ENCODE results near the gene SNX5.

Gene SNX5

GRCh38 chr20:17939622-17940223 is 28.9 kb downstream of the SNX5 start:
- DNase-seq, result no peak

GRCh38 chr20:17938871-17939619 is 29.5 kb downstream of the SNX5 start:
- DNase-seq, result peak; percentile 57

- DNase-seq, result no peak
Measured at GRCh38 chr20:17936761-17937732, 31.5 kb downstream of the SNX5 start.

- DNase-seq, result no peak
Measured at GRCh38 chr20:17936286-17936760, 32.3 kb downstream of the SNX5 start.

GRCh38 chr20:17935761-17936160 is 32.8 kb downstream of the SNX5 start:
- DNase-seq, result no peak

GRCh38 chr20:17935186-17935585 is 33.4 kb downstream of the SNX5 start:
- DNase-seq, result no peak

- no peak for DNase-seq
Measured at GRCh38 chr20:17934141-17934862, 34.3 kb downstream of the SNX5 start.

GRCh38 chr20:17933711-17934110 is 34.9 kb downstream of the SNX5 start:
- no peak for DNase-seq

- no peak for DNase-seq
Measured at GRCh38 chr20:17933121-17933520, 35.5 kb downstream of the SNX5 start.

GRCh38 chr20:17932396-17932795 is 36.2 kb downstream of the SNX5 start:
- no peak for DNase-seq

- DNase-seq, result no peak
Measured at GRCh38 chr20:17931513-17931912, 37.1 kb downstream of the SNX5 start.

- no peak for DNase-seq
Measured at GRCh38 chr20:17928633-17929311, 39.8 kb downstream of the SNX5 start.

GRCh38 chr20:17928211-17928611 is 40.4 kb downstream of the SNX5 start:
- no peak for DNase-seq

GRCh38 chr20:17925940-17926300 is 42.7 kb downstream of the SNX5 start:
- DNase-seq, result no peak

- no peak for DNase-seq
Measured at GRCh38 chr20:17925141-17925939, 43.3 kb downstream of the SNX5 start.

GRCh38 chr20:17921774-17922173 is 46.8 kb downstream of the SNX5 start:
- DNase-seq, result no peak

- DNase-seq, result no peak
Measured at GRCh38 chr20:17919149-17919548, 49.4 kb downstream of the SNX5 start.

- no peak for DNase-seq
Measured at GRCh38 chr20:17917832-17918618, 50.6 kb downstream of the SNX5 start.

- DNase-seq, result no peak
Measured at GRCh38 chr20:17916433-17916891, 52.1 kb downstream of the SNX5 start.

GRCh38 chr20:17914957-17915356 is 53.6 kb downstream of the SNX5 start:
- DNase-seq, result no peak

Data from COR-L47 (cell line).